Panc1 (cell line): ENCODE results near the gene NCKIPSD. TPM values are rescaled to one million over a fixed set of nuclear protein-coding genes. Genes with fewer than 3 reads are reported as not detected.

Experiments
- ATAC-seq: fragments of 200-7000 bp; cut with Tn5 transposase; 2 replicates; pipeline ENCODE4 v1.9.1; 2020; ENCODE audit warnings: mild to moderate bottlenecking, moderate library complexity
- BruUV-seq: library from RNA; stranded (reverse); fragments of 400-500 nt; replicated peaks from 2 replicates; lab custom pipeline; 2021; lab: Mats Ljungman, UMichigan
- CTCF ChIA-PET: fragments of 300-600 bp; sonication (Branson Sonifier 250); formaldehyde crosslinking; loops from one replicate; lab custom pipeline; 2022; ENCODE audit warnings: antibody characterized with exemption; lab: Charles Lee
- POLR2A ChIA-PET: fragments of 300-600 bp; sonication (Branson Sonifier 250); formaldehyde crosslinking; loops from one replicate; lab custom pipeline; 2022; ENCODE audit warnings: antibody characterized with exemption; lab: Charles Lee
- DNase-seq: peaks from one replicate; pipeline ENCODE4 v3.0.0-alpha.2; 2010; ENCODE audit warnings: low read depth, low spot score
- H3K27ac ChIP-seq: 2 replicates; pipeline ENCODE4 v1.5.1; 2011; ENCODE audit warnings: mild to moderate bottlenecking, low read length, inconsistent platforms
- H3K27me3 ChIP-seq: fragments of 200-500 bp; sonication (Bioruptor generic); 2 replicates; pipeline ENCODE4 v1.6.0; 2014; ENCODE audit warnings: low read length, inconsistent platforms; ENCODE audit not compliant: control insufficient read depth, insufficient read depth
- H3K36me3 ChIP-seq: fragments of 200-500 bp; sonication (Bioruptor generic); 2 replicates; pipeline ENCODE4 v1.5.1; 2014; ENCODE audit warnings: inconsistent platforms, mild to moderate bottlenecking, low read length, moderate library complexity; ENCODE audit not compliant: control insufficient read depth, insufficient read depth
- H3K4me1 ChIP-seq: 2 replicates; pipeline ENCODE4 v1.5.1; 2011; ENCODE audit warnings: inconsistent platforms, mild to moderate bottlenecking, low read length, moderate library complexity; ENCODE audit not compliant: control insufficient read depth, insufficient read depth
- H3K4me3 ChIP-seq, 2 experiments: 2 replicates each; pipeline ENCODE4 v1.5.1; 2011 to 2012; ENCODE audit warnings: low read depth in 2 of 2, low read length in 2 of 2, mild to moderate bottlenecking in 2 of 2, inconsistent platforms in 1 of 2, moderate library complexity in 1 of 2
- H3K9me3 ChIP-seq: fragments of 200-500 bp; sonication (Bioruptor generic); 2 replicates; pipeline ENCODE4 v1.5.1; 2014; ENCODE audit warnings: low read depth, mild to moderate bottlenecking, inconsistent platforms, low read length, moderate library complexity; ENCODE audit not compliant: control insufficient read depth, insufficient read depth
- CTCF ChIP-seq: fragments of 450-650 bp; IDR thresholded peaks from 2 replicates; pipeline ENCODE4 v1.5.1; 2017; ENCODE audit warnings: mild to moderate bottlenecking
- POLR2AphosphoS5 ChIP-seq: IDR thresholded peaks from 2 replicates; pipeline ENCODE4 v1.6.1; 2012; ENCODE audit warnings: mild to moderate bottlenecking, low read depth, low read length, moderate library complexity
- REST ChIP-seq, 2 experiments: IDR thresholded peaks; 2 replicates each; pipeline ENCODE4 v1.6.1; 2011 to 2012; ENCODE audit warnings: low read depth in 2 of 2, control low read depth in 1 of 2, low read length in 1 of 2, mild to moderate bottlenecking in 1 of 2, moderate library complexity in 1 of 2; ENCODE audit not compliant: insufficient read depth in 1 of 2
- SIN3A ChIP-seq: IDR thresholded peaks from 2 replicates; pipeline ENCODE4 v1.6.1; 2012; ENCODE audit warnings: low read depth, mild to moderate bottlenecking, low read length, moderate library complexity, borderline replicate concordance; ENCODE audit not compliant: insufficient read depth
- TCF7L2 ChIP-seq: IDR thresholded peaks from 2 replicates; pipeline ENCODE4 v1.6.1; 2011; ENCODE audit warnings: mild to moderate bottlenecking, low read depth, low read length, inconsistent platforms
- in situ Hi-C: cut with HindIII; loops from 2 replicates; pipeline ENCODE4 v1.10.0; 2016; ENCODE audit warnings: low sequenced_read_pairs, low pct_unique_long_range_greater_than_20kb
- intact Hi-C: fragments of 100-400 bp; cut with micrococcal nuclease; formaldehyde crosslinking; loops from one replicate; pipeline ENCODE4 v1.10.0; 2022; ENCODE audit not compliant: unreplicated experiment
- total RNA-seq: library from RNA; stranded (reverse); gene quantifications from one replicate; pipeline ENCODE4 v1.2.1, GENCODE V29; 2021; ENCODE audit not compliant: unreplicated experiment

Gene NCKIPSD
- total RNA-seq, 1 experiment from 2014 or later = 26.8 TPM

- CTCF ChIA-PET = interaction anchor here (0.6 to 0.9 kb wide), 3 partner anchors 9 to 76 kb away, joined by 3 read pairs; no protein-coding TSS in a partner anchor
- POLR2A ChIA-PET = no interaction called here
- peak; percentile 97 for ATAC-seq
- Histone ChIP-seq H3K4me3 (peak within 1 kb of the TSS; percentile 74 to 85), H3K36me3 (peaks cover 2% of the 10 kb centered on the region), H3K9me3 (no peaks in the 10 kb centered on the region), H3K27ac (peak within 1 kb of the TSS; percentile 87), H3K4me1 (peaks cover 18% of the 10 kb centered on the region), H3K27me3 (no peaks in the 10 kb centered on the region)
- in situ Hi-C loops = no loop called here
- DNase-seq = peak; percentile 56
- BruUV-seq = no TSS peak
- TF ChIP-seq SIN3A (peak; percentile 54; the same call in 1 of the 2 replicates), POLR2AphosphoS5 (peak; percentile 44), TCF7L2 (no peak), REST (IDR thresholded peaks at IDR 0.05; ENCODE audit: insufficient read depth in 1 of 2, low read depth in 2 of 2, low read length in 1 of 2) (no peak), CTCF (peak; percentile 78)
- intact Hi-C loops = no loop called here
Observed at GRCh38 chr3:48635222-48636021, 50.3 kb downstream of the NCKIPSD start, which contains the start of gene SLC26A6. TSS of gene SLC26A6 (minus strand) at chr3:48635461. CDS start at chr3:48635393, 68 bp downstream.

GRCh38 chr3:48634661-48635221, 51.0 kb downstream of the NCKIPSD start:
- Histone ChIP-seq H3K27me3 (no peaks in the 10 kb centered on the region), H3K36me3 (peaks cover 2% of the 10 kb centered on the region), H3K9me3 (no peaks in the 10 kb centered on the region), H3K4me3 (peak overlapping the region; percentile 74 to 85), H3K4me1 (peaks cover 18% of the 10 kb centered on the region), H3K27ac (peak overlapping the region; percentile 77)
- CTCF ChIA-PET = interaction anchor here (0.6 to 0.7 kb wide), 2 partner anchors 15 to 75 kb away, joined by 3 read pairs; no protein-coding TSS in a partner anchor
- BruUV-seq = no TSS peak
- intact Hi-C loops (no loop called here), in situ Hi-C loops (no loop called here)
- DNase-seq = no peak
- ATAC-seq = peak; percentile 64
- POLR2A ChIA-PET = no interaction called here
- TF ChIP-seq REST (IDR thresholded peaks at IDR 0.05; ENCODE audit: insufficient read depth in 1 of 2, low read depth in 2 of 2, low read length in 1 of 2) (no peak), SIN3A (no peak), TCF7L2 (no peak), CTCF (no peak), POLR2AphosphoS5 (no peak)
